ENCODE data around the gene ADAMTS14. TPM values are rescaled to one million over a fixed set of nuclear protein-coding genes. Genes with fewer than 3 reads are reported as not detected.

Gene ADAMTS14
- 0.86 and 0.91 TPM in 2 replicates for total RNA-seq

GRCh38 chr10:70672165-70673042, at the start of gene ADAMTS14:
ADAMTS14 (plus strand) TSS chr10:70672506; CDS start chr10:70672803, 297 bp downstream.

GRCh38 chr10:70785190-70785589, 112.9 kb downstream of the ADAMTS14 start, which contains the start of gene TBATA:
TBATA (minus strand) TSS chr10:70785377; CDS start chr10:70783379, 1,998 bp downstream.

Small RNA genes within 50 kb of the gene (small RNA-seq; reads per million reads assigned to genes)
- gene RPS26P40 = not detected

Other genes with a start within 250 kb of the ADAMTS14 start
- not detected in 2 replicates for gene NODAL, start 230.8 kb upstream of the ADAMTS14 start, total RNA-seq
- 1.8 and 4.3 TPM in 2 replicates for gene PALD1, start 193.7 kb upstream of the ADAMTS14 start, total RNA-seq
- gene PRF1, start 69.8 kb upstream of the ADAMTS14 start, total RNA-seq = not detected in 2 replicates
- gene TBATA, start 112.9 kb downstream of the ADAMTS14 start, total RNA-seq = not detected in 2 replicates
- 22.0 and 27.7 TPM in 2 replicates for gene SGPL1, start 143.4 kb downstream of the ADAMTS14 start, total RNA-seq
- gene PCBD1, start 216.1 kb downstream of the ADAMTS14 start, total RNA-seq = 16.6 and 22.5 TPM in 2 replicates